HepG2 (cell line): ENCODE data around the gene CCDC117. TPM values are rescaled to one million over a fixed set of nuclear protein-coding genes. Genes with fewer than 3 reads are reported as not detected.

Experiments used
- BCL3 ChIP-seq: sonication (generic); formaldehyde crosslinking; IDR thresholded peaks from 2 replicates; pipeline ENCODE4 v1.5.1; 2020; ENCODE audit warnings: mild to moderate bottlenecking, missing genetic modification reagents, moderate library complexity
- CBX5 ChIP-seq: sonication (generic); formaldehyde crosslinking; IDR thresholded peaks from 2 replicates; pipeline ENCODE4 v1.4.0; 2020; ENCODE audit warnings: missing genetic modification reagents, borderline replicate concordance
- E2F2 ChIP-seq: sonication (generic); formaldehyde crosslinking; IDR thresholded peaks from 2 replicates; pipeline ENCODE4 v1.4.0; 2020; ENCODE audit warnings: missing genetic modification reagents, borderline replicate concordance
- MXI1 ChIP-seq: IDR thresholded peaks from 3 replicates; pipeline ENCODE4 v1.6.1; 2012; ENCODE audit warnings: low read depth, low read length, inconsistent platforms, borderline replicate concordance
- TCF7 ChIP-seq: sonication (generic); IDR thresholded peaks from 2 replicates; pipeline ENCODE4 v1.6.1; 2016; ENCODE audit warnings: antibody characterized with exemption, low read depth
- TEF ChIP-seq: sonication (generic); formaldehyde crosslinking; IDR thresholded peaks from 2 replicates; pipeline ENCODE4 v1.5.0; 2020; ENCODE audit warnings: missing genetic modification reagents
- TIGD3 ChIP-seq: sonication (generic); formaldehyde crosslinking; IDR thresholded peaks from 2 replicates; pipeline ENCODE4 v1.5.1; 2020; ENCODE audit warnings: mild to moderate bottlenecking, missing genetic modification reagents, borderline replicate concordance
- ZBTB7A ChIP-seq: sonication (generic); formaldehyde crosslinking; IDR thresholded peaks from 2 replicates; pipeline ENCODE4 v1.8.0; 2022; ENCODE audit warnings: mild to moderate bottlenecking, missing genetic modification reagents
- ZHX2 ChIP-seq, 2 experiments: sonication (generic) in 1 of 2; formaldehyde crosslinking in 1 of 2; IDR thresholded peaks; 2 replicates each; pipeline versions ENCODE4 v1.6.1 to v1.9.0; 2014 to 2022; ENCODE audit warnings: antibody characterized with exemption in 1 of 2, borderline replicate concordance in 1 of 2, inconsistent platforms in 1 of 2, low read depth in 1 of 2, missing genetic modification reagents in 1 of 2
- ZNF274 ChIP-seq: sonication (generic); formaldehyde crosslinking; IDR thresholded peaks from 2 replicates; pipeline ENCODE4 v1.5.1; 2020; ENCODE audit warnings: mild to moderate bottlenecking, missing genetic modification reagents
- ZNF383 ChIP-seq: sonication (generic); formaldehyde crosslinking; IDR thresholded peaks from 2 replicates; pipeline ENCODE4 v1.4.0; 2020; ENCODE audit warnings: missing genetic modification reagents, mild to moderate bottlenecking, borderline replicate concordance
- ZNF446 ChIP-seq: sonication (generic); formaldehyde crosslinking; IDR thresholded peaks from 2 replicates; pipeline ENCODE4 v1.5.0; 2020; ENCODE audit warnings: mild to moderate bottlenecking, missing genetic modification reagents
- ZNF451 ChIP-seq: sonication (generic); formaldehyde crosslinking; IDR thresholded peaks from 2 replicates; pipeline ENCODE4 v1.5.0; 2020; ENCODE audit warnings: mild to moderate bottlenecking, missing genetic modification reagents
- ZNF510 ChIP-seq: sonication (generic); formaldehyde crosslinking; IDR thresholded peaks from 2 replicates; pipeline ENCODE4 v1.4.0; 2020; ENCODE audit warnings: low read depth, mild to moderate bottlenecking, missing genetic modification reagents
- ZNF570 ChIP-seq: sonication (generic); formaldehyde crosslinking; IDR thresholded peaks from 2 replicates; pipeline ENCODE4 v1.4.0; 2020; ENCODE audit warnings: mild to moderate bottlenecking, missing genetic modification reagents, borderline replicate concordance
- ZNF652 ChIP-seq: IDR thresholded peaks from 2 replicates; pipeline ENCODE4 v1.6.1; 2016; ENCODE audit warnings: low read depth, borderline replicate concordance
- ZSCAN22 ChIP-seq: sonication (generic); formaldehyde crosslinking; IDR thresholded peaks from 2 replicates; pipeline ENCODE4 v1.4.0; 2020; ENCODE audit warnings: mild to moderate bottlenecking, missing genetic modification reagents
- polyA plus RNA-seq, 8 experiments: library from polyadenylated mRNA; depleted of rRNA in 3 of 8; stranded (reverse) in 7 of 8; unstranded in 1 of 8; fragments of >200 nt; fragmentation: Illumina TruSeq in 4 of 8; extraction: Trizol in 4 of 8; gene quantifications; 2 replicates each; pipeline versions ENCODE4 v1.2.1 to v1.2.3, GENCODE V29; 2011 to 2016; ENCODE audit warnings: low read depth in 4 of 8, missing spikeins in 1 of 8, mixed read lengths in 1 of 8; ENCODE audit not compliant: insufficient read depth in 1 of 8
- total RNA-seq, 5 experiments: library from RNA; depleted of rRNA; stranded (reverse); fragments of >200 nt; fragmentation: Illumina TruSeq; extraction: Trizol; gene quantifications; 2 replicates each; pipeline ENCODE4 v1.2.3, GENCODE V29; 2016; ENCODE audit warnings: low read depth in 1 of 5

The CCDC117 gene
- total and polyA plus RNA-seq, 2 of the 13 experiments (the other 11 are each of a cell fraction or from before 2014, with no cell fraction given): 12.6 to 34.2 TPM

- TF ChIP-seq BCL3: no peak
- TF ChIP-seq TEF: no peak
- TF ChIP-seq ZNF274 (CRISPR knock-in tag): no peak
- TF ChIP-seq ZNF446 (CRISPR knock-in tag): no peak
- TF ChIP-seq ZBTB7A (CRISPR knock-in tag): no peak
- no peak for TF ChIP-seq ZNF451 (CRISPR knock-in tag)
- no peak for TF ChIP-seq ZNF383 (CRISPR knock-in tag)
- TF ChIP-seq ZNF652 (CRISPR knock-in tag): no peak
- TF ChIP-seq ZSCAN22 (CRISPR knock-in tag): no peak
- no peak for TF ChIP-seq ZHX2 (IDR thresholded peaks at IDR 0.05; ENCODE audit: low read depth)
- TF ChIP-seq ZHX2 (CRISPR knock-in tag; IDR thresholded peaks at IDR 0.05; ENCODE audit: borderline replicate concordance): no peak
- TF ChIP-seq ZNF570: no peak
- TF ChIP-seq TCF7: no peak
- TF ChIP-seq MXI1: no peak
- no peak for TF ChIP-seq E2F2 (CRISPR knock-in tag)
- no peak for TF ChIP-seq TIGD3 (CRISPR knock-in tag)
- no peak for TF ChIP-seq CBX5
- no peak for TF ChIP-seq ZNF510 (CRISPR knock-in tag)
Measured at GRCh38 chr22:28792491-28793383, 20.2 kb downstream of the CCDC117 start (continued).
